ENCODE results near the gene MACROH2A1. TPM values are rescaled to one million over a fixed set of nuclear protein-coding genes. Genes with fewer than 3 reads are reported as not detected.

MACROH2A1 gene
- total RNA-seq, 1 donor from 2014 or later = 181 TPM

DNA sequence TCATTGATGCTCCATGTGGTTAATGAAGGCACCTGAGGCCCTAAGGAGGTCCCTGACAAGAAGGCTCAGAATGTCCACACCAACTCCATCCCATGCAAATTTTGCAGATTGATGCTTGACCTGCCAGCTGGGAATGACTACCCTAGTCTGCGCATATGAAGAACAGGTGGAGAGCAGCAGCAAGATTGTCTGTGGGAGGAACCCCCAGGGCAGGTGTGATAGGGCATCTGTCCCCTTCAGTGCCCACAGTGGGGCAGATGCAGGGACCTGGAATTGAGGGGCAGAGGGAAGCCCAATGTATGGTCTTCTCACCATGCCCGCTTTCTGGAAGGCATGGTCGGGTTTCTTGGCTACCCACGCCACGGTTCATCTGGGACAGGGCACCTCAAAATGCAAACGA is 79.6 kb downstream of the MACROH2A1 start:
- DNase-seq (ENCODE audit: low spot score) = no peak
- Mint-ChIP-seq H3K4me3 (ENCODE audit: unreplicated experiment) (no peak overlapping the region), H3K27me3 (ENCODE audit: unreplicated experiment) (peaks cover 5% of the 10 kb centered on the region), H3K27ac (ENCODE audit: unreplicated experiment) (no peak overlapping the region), H3K9me3 (ENCODE audit: unreplicated experiment) (no peaks in the 10 kb centered on the region), H3K36me3 (ENCODE audit: low read depth, unreplicated experiment) (no peaks in the 10 kb centered on the region), H3K4me1 (ENCODE audit: unreplicated experiment) (no peaks in the 10 kb centered on the region)
- TF ChIP-seq, protein P1, sequence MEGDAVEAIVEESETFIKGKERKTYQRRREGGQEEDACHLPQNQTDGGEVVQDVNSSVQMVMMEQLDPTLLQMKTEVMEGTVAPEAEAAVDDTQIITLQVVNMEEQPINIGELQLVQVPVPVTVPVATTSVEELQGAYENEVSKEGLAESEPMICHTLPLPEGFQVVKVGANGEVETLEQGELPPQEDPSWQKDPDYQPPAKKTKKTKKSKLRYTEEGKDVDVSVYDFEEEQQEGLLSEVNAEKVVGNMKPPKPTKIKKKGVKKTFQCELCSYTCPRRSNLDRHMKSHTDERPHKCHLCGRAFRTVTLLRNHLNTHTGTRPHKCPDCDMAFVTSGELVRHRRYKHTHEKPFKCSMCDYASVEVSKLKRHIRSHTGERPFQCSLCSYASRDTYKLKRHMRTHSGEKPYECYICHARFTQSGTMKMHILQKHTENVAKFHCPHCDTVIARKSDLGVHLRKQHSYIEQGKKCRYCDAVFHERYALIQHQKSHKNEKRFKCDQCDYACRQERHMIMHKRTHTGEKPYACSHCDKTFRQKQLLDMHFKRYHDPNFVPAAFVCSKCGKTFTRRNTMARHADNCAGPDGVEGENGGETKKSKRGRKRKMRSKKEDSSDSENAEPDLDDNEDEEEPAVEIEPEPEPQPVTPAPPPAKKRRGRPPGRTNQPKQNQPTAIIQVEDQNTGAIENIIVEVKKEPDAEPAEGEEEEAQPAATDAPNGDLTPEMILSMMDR (IDR thresholded peaks at IDR 0.05; ENCODE audit: unreplicated experiment) = no peak

DNA sequence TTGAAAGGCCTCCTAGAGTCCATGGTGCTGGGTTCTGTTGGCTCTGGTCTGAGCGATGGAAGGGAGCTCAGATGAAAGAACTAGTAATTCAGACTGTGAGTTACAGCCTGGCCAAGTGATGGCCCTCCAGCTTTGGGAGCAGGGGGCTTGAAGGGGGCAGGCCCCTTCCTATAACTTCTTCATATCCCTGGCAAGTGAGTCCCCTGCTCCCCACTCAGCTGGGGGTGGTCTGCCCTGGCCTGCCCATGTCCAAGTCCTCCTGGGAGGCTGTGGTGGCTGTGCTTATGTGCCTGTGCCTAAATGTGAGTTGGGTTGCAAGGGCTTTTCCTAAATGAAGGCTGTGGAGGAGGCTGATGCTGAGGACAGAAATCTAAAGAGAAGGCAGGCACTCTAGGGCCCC is 80.1 kb downstream of the MACROH2A1 start:
- TF ChIP-seq, protein P1 (IDR thresholded peaks at IDR 0.05; ENCODE audit: unreplicated experiment) = no peak
- H3K4me3 Mint-ChIP-seq (ENCODE audit: unreplicated experiment) = no peak overlapping the region
- DNase-seq (ENCODE audit: low spot score) = no peak
- H3K36me3 Mint-ChIP-seq (ENCODE audit: low read depth, unreplicated experiment) = no peaks in the 10 kb centered on the region
- H3K9me3 Mint-ChIP-seq (ENCODE audit: unreplicated experiment) = no peaks in the 10 kb centered on the region
- no peaks in the 10 kb centered on the region for H3K4me1 Mint-ChIP-seq (ENCODE audit: unreplicated experiment)
- H3K27me3 Mint-ChIP-seq (ENCODE audit: unreplicated experiment) = peaks cover 5% of the 10 kb centered on the region
- no peak overlapping the region for H3K27ac Mint-ChIP-seq (ENCODE audit: unreplicated experiment)

DNA sequence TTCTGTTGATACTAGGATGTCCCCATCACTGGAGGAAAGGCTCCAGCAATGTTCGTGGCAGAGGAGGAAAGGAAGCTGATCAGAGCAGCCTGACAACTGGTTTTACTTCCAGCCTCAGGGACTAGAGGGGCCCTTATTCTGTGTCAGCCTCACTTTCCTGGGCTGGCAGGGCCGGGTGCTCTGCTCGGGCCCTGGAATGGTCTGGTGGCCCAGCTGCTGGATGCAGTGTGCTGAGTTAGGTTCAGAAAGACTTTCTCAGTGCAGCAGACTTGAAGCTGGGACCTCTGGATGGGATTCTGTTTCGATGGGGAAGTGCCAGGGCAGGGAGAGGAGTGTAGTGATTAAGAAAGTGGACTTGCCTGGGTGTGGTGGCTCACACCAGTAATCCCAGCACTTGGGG is 81.0 kb downstream of the MACROH2A1 start:
- Mint-ChIP-seq H3K4me3 (ENCODE audit: unreplicated experiment) (no peak overlapping the region), H3K4me1 (ENCODE audit: unreplicated experiment) (no peaks in the 10 kb centered on the region), H3K27me3 (ENCODE audit: unreplicated experiment) (peaks cover 5% of the 10 kb centered on the region), H3K36me3 (ENCODE audit: low read depth, unreplicated experiment) (no peaks in the 10 kb centered on the region), H3K27ac (ENCODE audit: unreplicated experiment) (no peak overlapping the region), H3K9me3 (ENCODE audit: unreplicated experiment) (no peaks in the 10 kb centered on the region)
- no peak for DNase-seq (ENCODE audit: low spot score)
- TF ChIP-seq, protein P1 (IDR thresholded peaks at IDR 0.05; ENCODE audit: unreplicated experiment) = no peak

DNA sequence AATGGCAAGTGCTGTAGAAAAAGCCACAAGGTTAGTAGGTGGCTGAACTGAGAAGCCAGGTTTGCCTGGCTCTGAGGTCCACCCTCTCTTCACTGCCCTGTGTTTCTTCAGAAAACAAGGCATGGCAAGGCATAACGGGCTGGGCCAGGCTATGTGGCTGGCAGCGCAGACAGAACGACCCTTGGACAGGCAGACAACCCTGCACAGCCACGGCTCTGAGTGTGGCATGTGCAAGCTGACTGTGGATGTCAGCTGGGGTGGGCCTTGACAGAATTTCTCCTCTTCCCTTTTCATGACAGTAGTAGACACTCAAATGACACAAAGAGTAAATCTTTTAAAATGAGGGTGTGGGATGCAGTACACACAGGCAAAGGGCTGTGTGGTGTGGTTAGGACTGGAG is 81.7 kb downstream of the MACROH2A1 start:
- H3K9me3 Mint-ChIP-seq (ENCODE audit: unreplicated experiment) = no peaks in the 10 kb centered on the region
- H3K27me3 Mint-ChIP-seq (ENCODE audit: unreplicated experiment) = peaks cover 5% of the 10 kb centered on the region
- DNase-seq (ENCODE audit: low spot score) = no peak
- H3K27ac Mint-ChIP-seq (ENCODE audit: unreplicated experiment) = no peak overlapping the region
- no peaks in the 10 kb centered on the region for H3K4me1 Mint-ChIP-seq (ENCODE audit: unreplicated experiment)
- no peak overlapping the region for H3K4me3 Mint-ChIP-seq (ENCODE audit: unreplicated experiment)
- H3K36me3 Mint-ChIP-seq (ENCODE audit: low read depth, unreplicated experiment) = no peaks in the 10 kb centered on the region
- TF ChIP-seq, protein P1 (IDR thresholded peaks at IDR 0.05; ENCODE audit: unreplicated experiment) = no peak

DNA sequence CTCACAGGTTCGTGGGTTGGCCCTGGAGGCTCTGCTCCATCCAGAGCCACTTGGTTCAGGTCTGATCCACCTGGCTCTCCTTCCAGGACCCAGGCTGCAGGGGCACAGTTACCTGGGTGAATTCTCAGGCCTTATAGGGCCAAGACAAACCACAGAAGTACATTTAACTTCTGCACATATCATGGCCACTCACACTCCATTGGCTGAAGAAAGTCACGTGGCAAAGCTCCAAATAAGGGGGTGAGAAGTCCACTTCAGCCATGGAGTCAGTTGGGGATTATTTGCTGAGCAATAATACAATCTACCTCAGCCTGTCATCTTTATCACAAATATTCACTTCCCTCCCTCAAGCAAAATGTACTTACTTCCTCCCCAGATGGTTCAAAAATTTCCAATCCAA is 83.6 kb downstream of the MACROH2A1 start:
- Mint-ChIP-seq H3K27ac (ENCODE audit: unreplicated experiment) (no peak overlapping the region), H3K4me1 (ENCODE audit: unreplicated experiment) (no peaks in the 10 kb centered on the region), H3K27me3 (ENCODE audit: unreplicated experiment) (peaks cover 3% of the 10 kb centered on the region), H3K36me3 (ENCODE audit: low read depth, unreplicated experiment) (no peaks in the 10 kb centered on the region), H3K4me3 (ENCODE audit: unreplicated experiment) (no peak overlapping the region), H3K9me3 (ENCODE audit: unreplicated experiment) (no peaks in the 10 kb centered on the region)
- no peak for DNase-seq (ENCODE audit: low spot score)
- TF ChIP-seq, protein P1 (IDR thresholded peaks at IDR 0.05; ENCODE audit: unreplicated experiment) = no peak

Measured in endothelial cell (in vitro differentiated cells).